Measurements from ENCODE around the gene ZNF275. TPM values are rescaled to one million over a fixed set of nuclear protein-coding genes. Genes with fewer than 3 reads are reported as not detected.
"Not testable (repeated sequence)": the region's sequence is repeated elsewhere in the genome, so short reads cannot be mapped to it uniquely, and the experiment has no call there.

Gene ZNF275, protein sequence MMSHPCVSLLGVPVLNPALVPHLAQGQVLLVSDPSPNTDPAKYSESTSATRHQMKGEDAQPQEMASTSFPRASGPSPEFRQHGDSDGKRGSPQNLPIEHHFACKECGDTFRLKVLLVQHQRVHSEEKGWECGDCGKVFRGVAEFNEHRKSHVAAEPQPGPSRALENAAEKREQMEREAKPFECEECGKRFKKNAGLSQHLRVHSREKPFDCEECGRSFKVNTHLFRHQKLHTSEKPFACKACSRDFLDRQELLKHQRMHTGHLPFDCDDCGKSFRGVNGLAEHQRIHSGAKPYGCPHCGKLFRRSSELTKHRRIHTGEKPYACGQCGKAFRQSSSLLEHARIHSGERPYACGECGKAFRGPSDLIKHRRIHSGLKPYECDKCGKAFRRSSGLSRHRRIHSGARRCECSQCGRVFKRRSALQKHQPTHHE
- 10 to 100 TPM in 1 of 2 donors, 1 to 10 TPM in 1; 9.9 to 13.9 TPM for total RNA-seq
- polyA plus RNA-seq, result 1 to 10 TPM; 6.2 to 7.3 TPM

DNA sequence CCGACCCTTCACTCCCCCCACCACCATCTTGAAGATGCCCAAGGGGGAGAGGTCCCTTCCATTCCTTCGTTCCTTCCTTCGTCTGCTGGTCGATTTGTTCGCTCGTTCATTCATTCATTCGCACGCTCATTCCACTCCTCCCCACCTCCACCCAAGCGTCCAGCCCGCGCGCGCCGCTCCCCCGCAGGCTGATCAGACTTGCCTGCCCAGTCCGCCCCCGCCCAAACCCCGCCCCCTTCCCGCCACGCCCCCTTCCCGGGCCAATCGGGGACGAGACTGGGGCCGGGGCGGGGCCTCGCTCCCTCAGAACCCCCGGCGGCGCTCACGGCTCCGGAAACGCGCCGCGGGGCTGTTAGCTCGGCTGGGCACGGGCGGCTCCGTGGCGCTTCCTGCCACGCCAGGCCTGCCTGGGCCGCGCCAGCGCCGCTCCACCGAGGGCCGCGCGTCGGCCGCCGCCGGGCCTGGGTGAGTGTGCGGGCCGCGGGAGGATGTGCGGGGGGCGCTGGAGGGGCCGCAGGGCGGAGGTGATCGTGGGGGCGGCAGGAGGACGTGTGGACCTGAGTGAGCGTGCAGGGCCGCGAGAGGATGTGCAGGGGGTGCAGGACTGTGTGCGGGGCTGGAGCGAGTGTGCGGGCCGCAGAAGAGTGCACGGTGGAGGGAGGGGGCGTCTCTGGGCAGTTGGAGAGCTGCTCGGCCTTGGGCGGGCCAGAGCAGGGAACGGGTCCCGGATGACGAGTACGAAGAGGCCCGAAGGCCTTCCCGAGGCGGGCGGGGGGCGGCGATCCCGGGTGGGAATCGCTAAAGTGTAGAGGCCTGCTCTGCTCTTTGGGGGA lies at the start of gene ZNF275:
TSS of gene ZNF275 (plus strand) at position 333 of the 833 bp plus-strand sequence. CDS start 2,527 bp downstream, outside the sequence.
- whole genome bisulfite sequencing, result under 1% methylated on average over 86 of the region's 86 CpGs
- peak; percentile 88 for DNase-seq (ENCODE audit: low spot score)
- peaks cover 0 to 2% (median 0%) of the 10 kb centered on the region in 4 donors for H3K27me3 ChIP-seq (ENCODE audit: control insufficient read depth in 4 of 4, insufficient read depth in 4 of 4, low read length in 3 of 4)
- no peaks in the 10 kb centered on the region for H3K9me3 ChIP-seq (ENCODE audit: control insufficient read depth in 4 of 4, low read length in 3 of 4)
- peak within 1 kb of the TSS; percentile 20 to 69 (median 66) for H3K4me3 ChIP-seq (ENCODE audit: low read depth in 1 of 3, low read length in 3 of 3)
- peak within 1 kb of the TSS in 1 of 2 donors; percentile 43 for H3K9ac ChIP-seq (ENCODE audit: low read depth in 1 of 2, low read length in 2 of 2)
- peaks cover 0 to 5% (median under 1%) of the 10 kb centered on the region in 4 donors for H3K36me3 ChIP-seq (ENCODE audit: control insufficient read depth in 4 of 4, insufficient read depth in 3 of 4, low read depth in 1 of 4, low read length in 3 of 4)
- peaks cover 2 to 9% (median 6%) of the 10 kb centered on the region in 4 donors for H3K4me1 ChIP-seq (ENCODE audit: control insufficient read depth in 4 of 4, insufficient read depth in 4 of 4, low read length in 3 of 4)
- TF ChIP-seq NR2F2 (IDR thresholded peaks at IDR 0.05) (no peak), SP1 (IDR thresholded peaks at IDR 0.05) (peak; percentile 12), HNF4G (IDR thresholded peaks at IDR 0.05) (no peak), EGR1 (IDR thresholded peaks at IDR 0.05; ENCODE audit: low read depth in 2 of 2) (peak in 1 of 2 donors; percentile 16)
- peak within 1 kb of the TSS; percentile 59 to 75 for H3K27ac ChIP-seq (ENCODE audit: low read depth in 1 of 2, low read length in 2 of 2)

GRCh38 chrX:153285678-153286077 lies 48.3 kb upstream of the ZNF275 start:
- H3K27me3 ChIP-seq (ENCODE audit: control insufficient read depth in 4 of 4, insufficient read depth in 4 of 4, low read length in 3 of 4); H3K9ac ChIP-seq (ENCODE audit: low read depth in 1 of 2, low read length in 2 of 2); DNase-seq (ENCODE audit: low spot score); H3K4me1 ChIP-seq (ENCODE audit: control insufficient read depth in 4 of 4, insufficient read depth in 4 of 4, low read length in 3 of 4); H3K36me3 ChIP-seq (ENCODE audit: control insufficient read depth in 4 of 4, insufficient read depth in 3 of 4, low read depth in 1 of 4, low read length in 3 of 4); H3K4me3 ChIP-seq (ENCODE audit: low read depth in 1 of 3, low read length in 3 of 3); H3K27ac ChIP-seq (ENCODE audit: low read depth in 1 of 2, low read length in 2 of 2); H3K9me3 ChIP-seq (ENCODE audit: control insufficient read depth in 4 of 4, low read length in 3 of 4): not testable (repeated sequence)
- no CpG with 5 or more reads among the region's 8 CpGs for WGBS

DNA sequence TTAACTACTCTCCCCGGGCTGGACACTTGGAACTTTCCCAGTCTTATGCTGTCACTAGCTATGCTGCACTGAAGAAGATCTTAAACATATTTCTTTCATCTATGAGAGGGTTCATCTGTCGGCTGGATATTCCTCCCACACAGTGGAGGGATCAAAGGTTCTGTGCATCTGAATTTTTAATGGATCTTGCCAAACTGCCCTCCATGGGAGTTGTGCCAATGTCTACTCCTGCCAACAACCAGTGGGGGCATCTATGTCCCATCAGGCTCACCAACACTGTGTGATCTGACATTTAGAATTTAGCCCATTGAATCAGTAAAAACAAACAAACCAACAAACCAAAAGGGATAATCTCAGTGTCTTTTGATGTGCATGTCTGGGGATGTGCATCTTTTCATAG lies 45.1 kb upstream of the ZNF275 start:
- not testable (repeated sequence) for H3K36me3 ChIP-seq (ENCODE audit: control insufficient read depth in 4 of 4, insufficient read depth in 3 of 4, low read depth in 1 of 4, low read length in 3 of 4); H3K4me1 ChIP-seq (ENCODE audit: control insufficient read depth in 4 of 4, insufficient read depth in 4 of 4, low read length in 3 of 4); DNase-seq (ENCODE audit: low spot score); H3K9ac ChIP-seq (ENCODE audit: low read depth in 1 of 2, low read length in 2 of 2); H3K4me3 ChIP-seq (ENCODE audit: low read depth in 1 of 3, low read length in 3 of 3); H3K27me3 ChIP-seq (ENCODE audit: control insufficient read depth in 4 of 4, insufficient read depth in 4 of 4, low read length in 3 of 4); H3K9me3 ChIP-seq (ENCODE audit: control insufficient read depth in 4 of 4, low read length in 3 of 4); H3K27ac ChIP-seq (ENCODE audit: low read depth in 1 of 2, low read length in 2 of 2)
- WGBS, result no CpG with 5 or more reads among the region's 2 CpGs

GRCh38 chrX:153293485-153294071 lies 40.4 kb upstream of the ZNF275 start:
- H3K36me3 ChIP-seq (ENCODE audit: control insufficient read depth in 4 of 4, insufficient read depth in 3 of 4, low read depth in 1 of 4, low read length in 3 of 4); DNase-seq (ENCODE audit: low spot score); H3K9ac ChIP-seq (ENCODE audit: low read depth in 1 of 2, low read length in 2 of 2); H3K27ac ChIP-seq (ENCODE audit: low read depth in 1 of 2, low read length in 2 of 2); H3K27me3 ChIP-seq (ENCODE audit: control insufficient read depth in 4 of 4, insufficient read depth in 4 of 4, low read length in 3 of 4); H3K4me1 ChIP-seq (ENCODE audit: control insufficient read depth in 4 of 4, insufficient read depth in 4 of 4, low read length in 3 of 4); H3K9me3 ChIP-seq (ENCODE audit: control insufficient read depth in 4 of 4, low read length in 3 of 4); H3K4me3 ChIP-seq (ENCODE audit: low read depth in 1 of 3, low read length in 3 of 3): not testable (repeated sequence)
- WGBS, result 66% methylated on average over 3 of the region's 8 CpGs

DNA sequence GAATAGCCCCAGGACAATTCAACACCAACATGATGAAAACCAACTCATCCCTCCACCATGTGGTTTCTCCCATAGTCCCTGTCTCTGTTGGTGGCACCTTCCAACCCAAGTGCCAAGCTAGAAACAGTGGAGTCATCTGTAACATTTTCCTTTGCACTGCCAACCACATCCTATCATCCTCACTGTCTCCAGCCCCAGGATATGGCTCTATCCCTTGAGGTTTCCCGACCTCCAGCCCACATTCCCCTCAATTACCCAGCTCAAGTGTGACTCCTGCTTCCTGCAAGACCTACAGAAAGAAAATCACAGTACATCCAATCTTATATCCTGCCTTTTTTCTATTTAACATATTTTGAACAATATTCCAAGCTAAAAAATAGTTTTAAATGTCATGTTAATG lies 36.6 kb upstream of the ZNF275 start:
- H3K27ac ChIP-seq (ENCODE audit: low read depth in 1 of 2, low read length in 2 of 2), result no peak overlapping the region
- DNase-seq (ENCODE audit: low spot score), result no peak
- H3K4me3 ChIP-seq (ENCODE audit: low read depth in 1 of 3, low read length in 3 of 3), result no peak overlapping the region
- H3K4me1 ChIP-seq (ENCODE audit: control insufficient read depth in 4 of 4, insufficient read depth in 4 of 4, low read length in 3 of 4), result no peaks in the 10 kb centered on the region
- H3K36me3 ChIP-seq (ENCODE audit: control insufficient read depth in 4 of 4, insufficient read depth in 3 of 4, low read depth in 1 of 4, low read length in 3 of 4), result no peaks in the 10 kb centered on the region
- no peaks in the 10 kb centered on the region for H3K9me3 ChIP-seq (ENCODE audit: control insufficient read depth in 4 of 4, low read length in 3 of 4)
- WGBS, result 84% methylated on average over 1 of the region's 1 CpG
- no peaks in the 10 kb centered on the region for H3K27me3 ChIP-seq (ENCODE audit: control insufficient read depth in 4 of 4, insufficient read depth in 4 of 4, low read length in 3 of 4)
- TF ChIP-seq YY1 (IDR thresholded peaks at IDR 0.05), result no peak
- no peak for TF ChIP-seq RXRA (IDR thresholded peaks at IDR 0.05)
- TF ChIP-seq ATF3 (IDR thresholded peaks at IDR 0.05), result no peak
- no peak for TF ChIP-seq FOXA1 (IDR thresholded peaks at IDR 0.05)
- TF ChIP-seq HNF4G (IDR thresholded peaks at IDR 0.05), result no peak
- no peak for TF ChIP-seq TAF1 (conservative IDR thresholded peaks at IDR 0.05)
- TF ChIP-seq SP1 (IDR thresholded peaks at IDR 0.05), result no peak
- TF ChIP-seq NR2F2 (IDR thresholded peaks at IDR 0.05), result no peak
- H3K9ac ChIP-seq (ENCODE audit: low read depth in 1 of 2, low read length in 2 of 2), result no peak overlapping the region

All from liver (tissue), 9 donors.